NB4 (cell line): Measurements from ENCODE around the gene MYCBPAP.
A peak's percentile ranks its signal among the peaks of the same experiment; 100 is the strongest.

Source experiments
- DNase-seq: peaks from one replicate; pipeline ENCODE4 v3.0.0; 2010; ENCODE audit warnings: low read depth
- H3K4me3 ChIP-seq: one replicate; pipeline ENCODE4 v1.5.1; 2011; ENCODE audit warnings: mild to moderate bottlenecking, low read depth, low read length, moderate library complexity
- CTCF ChIP-seq: IDR thresholded peaks from one replicate; pipeline ENCODE4 v1.5.1; 2012; ENCODE audit warnings: low read depth, low read length
- MAX ChIP-seq: IDR thresholded peaks from 2 replicates; pipeline ENCODE4 v1.6.1; 2011; ENCODE audit warnings: low read depth, low read length
- MYC ChIP-seq: IDR thresholded peaks from 2 replicates; pipeline ENCODE4 v1.6.1; 2011; ENCODE audit warnings: low read depth, low read length
- POLR2A ChIP-seq: IDR thresholded peaks from 2 replicates; pipeline ENCODE4 v1.6.1; 2011; ENCODE audit warnings: mild to moderate bottlenecking; ENCODE audit not compliant: insufficient read length; ENCODE audit errors: extremely low read depth

Gene MYCBPAP

GRCh38 chr17:50561746-50562141 is 53.5 kb downstream of the MYCBPAP start:
- TF ChIP-seq CTCF: no peak
- TF ChIP-seq MYC: no peak
- no peak for TF ChIP-seq POLR2A
- TF ChIP-seq MAX: no peak
- H3K4me3 ChIP-seq: no peak overlapping the region
- no peak for DNase-seq

DNA sequence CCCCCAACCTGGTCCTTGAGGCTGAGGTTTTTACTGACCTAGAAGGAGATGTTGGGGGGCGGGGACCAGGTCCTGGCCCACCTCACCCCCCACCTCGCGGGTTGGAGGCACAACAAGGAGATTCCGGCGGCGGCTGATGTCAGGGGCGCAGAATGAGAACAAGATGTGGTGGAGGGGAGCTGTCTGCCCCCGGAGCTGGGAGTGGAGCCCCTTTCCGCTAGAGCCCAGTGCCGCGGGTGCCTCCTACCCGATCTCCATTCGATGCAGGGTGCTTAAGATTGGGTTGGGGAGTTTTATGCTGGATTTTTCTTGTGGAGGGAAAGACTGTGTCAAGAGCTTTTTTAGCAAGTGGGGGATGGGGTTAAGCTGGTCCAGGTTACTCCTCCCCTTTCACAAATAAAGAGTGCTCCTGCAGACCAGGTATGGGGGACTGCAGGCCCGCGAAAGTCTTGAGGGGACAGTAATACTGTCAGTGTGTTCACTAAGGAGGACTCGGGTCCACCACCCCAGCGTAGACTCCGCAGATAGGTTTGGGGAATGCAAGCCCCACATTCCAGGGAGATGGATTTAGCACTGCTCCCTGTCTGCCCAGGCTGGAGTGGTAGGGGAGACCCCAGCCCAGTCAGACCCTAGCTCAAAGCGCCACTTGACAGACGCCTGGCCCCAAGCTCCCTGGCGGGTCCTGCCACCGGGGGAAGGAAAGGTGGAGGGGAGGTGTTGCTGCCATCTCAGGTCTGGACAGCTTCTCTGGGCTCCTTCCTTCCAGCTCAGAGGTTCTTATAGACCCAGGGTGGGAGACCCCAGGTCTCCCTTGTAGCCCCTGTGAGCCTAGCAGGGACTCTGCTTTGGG is 54.2 kb downstream of the MYCBPAP start:
- TF ChIP-seq MAX: no peak
- TF ChIP-seq CTCF: no peak
- no peak for TF ChIP-seq MYC
- TF ChIP-seq POLR2A: no peak
- DNase-seq: no peak
- no peak overlapping the region for H3K4me3 ChIP-seq

DNA sequence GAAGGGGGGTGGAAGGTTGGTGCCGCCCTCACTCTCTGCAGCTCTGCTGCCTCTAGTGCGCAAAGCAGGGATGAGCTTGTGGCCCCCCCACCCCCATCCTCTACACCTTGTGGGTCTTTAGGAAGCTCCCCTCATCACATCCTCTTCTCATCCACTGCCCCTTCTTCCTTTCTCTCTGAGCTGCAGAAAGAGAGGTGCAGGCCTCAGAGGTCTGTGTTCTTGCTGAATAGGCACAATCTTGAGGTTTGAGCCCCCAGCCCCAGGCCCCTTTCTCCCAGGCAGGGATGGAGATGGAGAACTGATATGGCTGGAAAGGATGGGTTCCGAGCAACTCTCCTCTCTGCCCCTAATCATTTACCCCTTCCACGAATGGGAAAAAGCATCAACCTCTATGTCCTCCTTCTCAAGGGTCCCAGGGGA is 54.9 kb downstream of the MYCBPAP start:
- TF ChIP-seq MAX (no peak), MYC (no peak), POLR2A (no peak), CTCF (peak; percentile 4)
- no peak for DNase-seq
- no peak overlapping the region for H3K4me3 ChIP-seq

GRCh38 chr17:50564916-50565315 is 56.7 kb downstream of the MYCBPAP start:
- H3K4me3 ChIP-seq: no peak overlapping the region
- DNase-seq: peak; percentile 28
- TF ChIP-seq MAX (no peak), CTCF (no peak)

DNA sequence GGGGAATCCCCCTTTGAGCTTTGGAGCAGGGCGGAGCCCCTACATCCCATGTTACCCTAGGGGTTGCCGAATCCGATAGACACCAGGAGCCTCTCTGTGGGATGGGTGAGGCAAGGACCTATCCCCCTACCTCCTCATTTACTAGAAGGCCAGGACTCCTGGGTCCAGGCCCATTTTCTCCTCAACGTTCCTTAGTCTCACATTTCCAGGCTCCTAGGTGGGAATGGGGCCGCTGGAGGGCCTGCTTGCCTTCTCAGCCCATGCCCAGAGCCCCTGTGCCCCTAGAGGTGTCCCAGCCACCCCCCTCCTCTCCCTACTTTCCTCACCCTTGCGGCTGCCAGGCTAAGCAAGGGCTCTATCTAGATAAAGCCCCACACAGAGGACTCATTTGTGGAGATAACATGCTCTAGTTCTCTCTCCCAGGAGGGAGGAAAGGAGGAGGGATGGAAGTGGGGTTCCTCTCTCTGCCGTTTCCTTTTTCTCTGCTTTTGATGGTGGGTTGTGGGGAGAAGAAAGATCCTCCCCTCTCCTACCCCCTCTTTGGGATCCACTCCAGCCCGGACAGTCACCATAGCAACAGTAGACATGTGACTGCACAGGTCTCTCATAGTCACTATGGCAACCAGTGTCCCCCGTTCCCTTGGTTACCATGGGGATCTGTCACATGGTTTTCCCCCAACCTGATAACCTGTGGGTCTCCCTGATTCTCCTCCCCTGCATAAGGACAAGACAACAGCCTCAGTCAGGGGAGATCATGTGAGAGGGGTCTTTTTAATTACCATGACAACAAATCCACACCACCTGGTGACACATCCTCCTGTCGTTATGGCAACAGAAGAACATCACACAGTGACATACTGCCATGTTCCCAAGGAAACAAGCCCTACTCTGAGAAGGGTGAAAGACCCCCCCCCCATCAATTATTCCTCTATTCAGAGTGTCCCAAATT is 57.4 kb downstream of the MYCBPAP start:
- TF ChIP-seq POLR2A: no peak
- no peak for TF ChIP-seq MYC
- no peak for TF ChIP-seq MAX
- no peak for TF ChIP-seq CTCF
- DNase-seq: no peak
- H3K4me3 ChIP-seq: no peak overlapping the region
